ENCODE data around the gene PRRX1. TPM values are rescaled to one million over a fixed set of nuclear protein-coding genes. Genes with fewer than 3 reads are reported as not detected.

PRRX1 gene
- total and polyA plus RNA-seq, 12 donors, result 23.0 to 113 (median 97.7) TPM

DNA sequence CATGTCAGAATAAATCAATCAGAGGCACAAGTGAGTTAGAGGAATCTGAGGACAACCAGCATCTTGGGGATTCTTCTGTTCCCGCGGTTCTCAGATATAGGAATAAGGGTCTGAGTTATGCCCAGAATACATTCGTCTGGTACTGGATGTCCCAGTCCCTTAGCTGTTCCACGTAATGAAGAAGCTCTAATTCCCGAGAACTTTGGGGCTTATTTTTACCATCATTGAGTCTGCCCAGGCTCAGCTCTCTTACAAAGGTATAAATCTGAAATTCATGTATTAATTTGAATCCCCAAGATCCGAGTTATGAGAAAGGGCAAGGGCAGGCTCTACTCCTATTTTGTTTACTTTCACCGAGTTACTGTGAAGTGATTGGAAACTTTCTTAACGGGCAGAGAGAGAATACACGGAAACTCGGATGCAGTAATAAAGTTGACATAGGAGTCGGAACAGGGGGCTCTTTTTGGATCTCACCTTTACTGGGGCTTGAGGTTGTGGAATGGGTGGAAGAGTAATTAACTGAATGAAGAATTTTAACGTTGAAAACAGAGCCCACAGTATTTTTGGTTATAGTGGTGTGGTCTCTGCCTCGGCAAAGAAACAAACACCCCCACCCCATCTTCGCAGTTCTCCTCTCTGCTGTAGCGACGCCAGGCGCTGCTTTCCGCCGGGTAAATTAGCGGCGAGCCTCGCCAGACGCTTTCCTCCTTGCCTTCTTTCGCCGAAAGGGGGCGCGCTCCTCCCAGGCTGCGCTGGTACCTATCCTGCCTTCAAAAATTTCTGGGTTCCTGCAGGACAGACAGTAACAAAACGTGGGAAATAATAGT, 7.1 kb downstream of the PRRX1 start:
- ATAC-seq (peak in 7 of 8 donors; percentile 31 to 73 (median 62)), DNase-seq (peak; percentile 56 to 74)
- intact Hi-C loops (cut with DNase I), result loop anchor here in 5 of 10 donors (5.0 to 10.0 kb wide), 6 partner anchors 61 to 656 kb away; no protein-coding TSS in a partner anchor
- Histone ChIP-seq H3K27ac (peak overlapping the region in 5 of 10 donors; percentile 4 to 98 (median 17)), H3K36me3 (peaks cover 0 to 13% (median 0%) of the 10 kb centered on the region in 9 donors), H3K9me3 (no peaks in the 10 kb centered on the region), H3K4me1 (peaks cover 0 to 77% (median 35%) of the 10 kb centered on the region in 9 donors), H3K27me3 (peaks cover 0 to 79% (median 16%) of the 10 kb centered on the region in 7 donors), H3K4me3 (peak overlapping the region in 2 of 10 donors; percentile 2 to 9)
- TF ChIP-seq, protein P1, sequence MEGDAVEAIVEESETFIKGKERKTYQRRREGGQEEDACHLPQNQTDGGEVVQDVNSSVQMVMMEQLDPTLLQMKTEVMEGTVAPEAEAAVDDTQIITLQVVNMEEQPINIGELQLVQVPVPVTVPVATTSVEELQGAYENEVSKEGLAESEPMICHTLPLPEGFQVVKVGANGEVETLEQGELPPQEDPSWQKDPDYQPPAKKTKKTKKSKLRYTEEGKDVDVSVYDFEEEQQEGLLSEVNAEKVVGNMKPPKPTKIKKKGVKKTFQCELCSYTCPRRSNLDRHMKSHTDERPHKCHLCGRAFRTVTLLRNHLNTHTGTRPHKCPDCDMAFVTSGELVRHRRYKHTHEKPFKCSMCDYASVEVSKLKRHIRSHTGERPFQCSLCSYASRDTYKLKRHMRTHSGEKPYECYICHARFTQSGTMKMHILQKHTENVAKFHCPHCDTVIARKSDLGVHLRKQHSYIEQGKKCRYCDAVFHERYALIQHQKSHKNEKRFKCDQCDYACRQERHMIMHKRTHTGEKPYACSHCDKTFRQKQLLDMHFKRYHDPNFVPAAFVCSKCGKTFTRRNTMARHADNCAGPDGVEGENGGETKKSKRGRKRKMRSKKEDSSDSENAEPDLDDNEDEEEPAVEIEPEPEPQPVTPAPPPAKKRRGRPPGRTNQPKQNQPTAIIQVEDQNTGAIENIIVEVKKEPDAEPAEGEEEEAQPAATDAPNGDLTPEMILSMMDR (IDR thresholded peaks at IDR 0.05), result peak; percentile 49 to 72 (median 69)
- 26 to 30% methylated on average over 29 of the region's 29 CpGs for WGBS, 2 donors

GRCh38 chr1:170671629-170671963, 7.7 kb downstream of the PRRX1 start:
- H3K4me1 ChIP-seq, result peaks cover 0 to 77% (median 41%) of the 10 kb centered on the region in 9 donors
- no peak overlapping the region for H3K4me3 ChIP-seq
- intact Hi-C loops (cut with DNase I), result loop anchor here in 5 of 10 donors (5.0 to 10.0 kb wide), 6 partner anchors 61 to 657 kb away; no protein-coding TSS in a partner anchor
- 78 to 80% methylated on average over 4 of the region's 4 CpGs for WGBS, 2 donors
- peaks cover 0 to 11% (median 0%) of the 10 kb centered on the region in 9 donors for H3K36me3 ChIP-seq
- no peaks in the 10 kb centered on the region for H3K9me3 ChIP-seq
- H3K27ac ChIP-seq, result peak overlapping the region in 2 of 10 donors; percentile 4 to 98
- no peak for DNase-seq
- H3K27me3 ChIP-seq, result peaks cover 0 to 73% (median 16%) of the 10 kb centered on the region in 7 donors
- TF ChIP-seq, protein P1 (IDR thresholded peaks at IDR 0.05), result no peak
- peak in 1 of 8 donors; percentile 6 for ATAC-seq

DNA sequence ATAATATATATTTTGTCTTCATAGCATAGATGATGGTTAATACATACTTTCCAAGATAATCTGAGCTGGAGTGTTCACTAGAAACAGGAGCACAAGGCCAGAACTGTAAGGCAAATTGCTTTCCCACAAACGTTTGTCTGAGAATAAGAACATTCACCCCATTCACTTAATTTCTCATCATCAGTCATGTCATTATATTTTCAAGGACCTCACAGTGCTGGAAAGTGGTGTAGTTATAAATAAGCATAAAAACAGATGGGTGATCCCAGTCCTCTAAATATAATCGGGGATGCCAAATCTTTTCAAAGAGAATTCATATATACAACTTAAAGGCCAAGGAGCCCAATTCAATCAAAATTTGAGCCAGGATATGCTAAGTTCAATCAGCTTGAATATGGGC, 8.4 kb downstream of the PRRX1 start:
- H3K27ac ChIP-seq, result peak overlapping the region in 2 of 10 donors; percentile 22 to 39
- TF ChIP-seq, protein P1 (IDR thresholded peaks at IDR 0.05), result no peak
- H3K27me3 ChIP-seq, result peaks cover 0 to 66% (median 14%) of the 10 kb centered on the region in 7 donors
- no peak for ATAC-seq
- peaks cover 0 to 77% (median 48%) of the 10 kb centered on the region in 9 donors for H3K4me1 ChIP-seq
- no peak overlapping the region for H3K4me3 ChIP-seq
- H3K9me3 ChIP-seq, result no peaks in the 10 kb centered on the region
- intact Hi-C loops (cut with DNase I), result loop anchor here in 5 of 10 donors (5.0 to 10.0 kb wide), 6 partner anchors 60 to 658 kb away; no protein-coding TSS in a partner anchor
- peaks cover 0 to 7% (median 0%) of the 10 kb centered on the region in 9 donors for H3K36me3 ChIP-seq
- 35 to 38% methylated on average over 2 of the region's 2 CpGs for WGBS, 2 donors
- no peak for DNase-seq

GRCh38 chr1:170674239-170674638, 10.3 kb downstream of the PRRX1 start:
- ATAC-seq, result peak in 1 of 8 donors; percentile 31
- no peak for DNase-seq
- WGBS, 2 donors, result 57 to 76% methylated on average over 3 of the region's 3 CpGs
- Histone ChIP-seq H3K4me3 (no peak overlapping the region), H3K9me3 (no peaks in the 10 kb centered on the region), H3K27ac (peak overlapping the region in 1 of 10 donors; percentile 9), H3K36me3 (peaks cover 0 to 7% (median 0%) of the 10 kb centered on the region in 9 donors), H3K4me1 (peaks cover 0 to 74% (median 49%) of the 10 kb centered on the region in 9 donors), H3K27me3 (peaks cover 0 to 46% (median 10%) of the 10 kb centered on the region in 7 donors)
- TF ChIP-seq, protein P1 (IDR thresholded peaks at IDR 0.05), result no peak
- intact Hi-C loops (cut with DNase I), result loop anchor here in 5 of 10 donors (5.0 to 10.0 kb wide), 6 partner anchors 58 to 659 kb away; no protein-coding TSS in a partner anchor

Measured in heart right ventricle (tissue), 16 donors.